Measurements from ENCODE around the gene PROCA1. TPM values are rescaled to one million over a fixed set of nuclear protein-coding genes. Genes with fewer than 3 reads are reported as not detected.

Gene PROCA1
- total and polyA plus RNA-seq, 9 of the 15 experiments (the other 6 are each of a cell fraction or from before 2014, with no cell fraction given): 0.78 to 16.2 (median 5.6) TPM

DNA sequence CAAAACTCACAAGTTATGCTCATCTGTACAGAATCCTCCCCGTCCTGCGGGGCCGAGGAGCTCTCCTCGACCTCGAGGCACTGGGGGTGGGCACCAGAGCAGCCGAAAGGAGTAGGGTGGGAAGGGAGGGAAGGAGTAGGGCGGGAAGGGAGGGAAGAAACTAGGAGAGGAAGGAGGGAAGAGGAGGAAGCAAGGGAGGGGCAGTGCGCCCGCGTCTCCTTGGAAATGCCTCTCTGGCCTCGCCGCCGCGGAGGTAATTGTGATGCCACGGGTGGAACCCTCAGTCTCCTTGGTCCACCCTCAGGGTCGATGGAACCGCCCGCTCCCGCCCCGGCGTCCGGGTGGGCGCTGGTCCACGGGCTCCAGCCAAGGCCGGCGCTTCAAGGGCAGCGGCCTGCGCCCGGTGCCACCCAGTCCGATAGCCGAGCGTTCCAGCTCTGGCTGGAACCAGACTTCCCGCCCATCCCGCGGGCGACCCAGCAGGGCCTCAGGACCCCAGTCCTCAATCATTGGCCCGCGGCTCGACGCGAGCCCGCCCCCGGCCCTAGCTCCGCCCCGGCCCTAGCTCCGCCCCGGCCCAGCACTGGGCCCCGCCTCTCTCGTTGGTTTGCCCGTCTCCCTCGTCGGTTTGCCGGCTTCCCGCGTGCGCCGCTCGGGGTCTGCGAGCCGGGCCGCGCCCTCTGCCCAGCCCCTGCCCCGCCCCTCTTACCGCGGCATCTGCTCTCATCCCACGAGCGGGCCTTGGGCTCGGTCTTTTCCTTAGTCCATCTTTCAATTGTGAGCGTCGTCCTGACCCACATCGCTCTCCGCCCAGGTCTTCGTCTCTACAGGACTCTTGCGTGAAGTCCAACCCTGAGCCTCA is 596 bp downstream of the PROCA1 start (continued):
- TF ChIP-seq CREB3 (tag; conservative IDR thresholded peaks at IDR 0.05; ENCODE audit: low read depth) (no peak), ZNF77 (CRISPR knock-in tag; IDR thresholded peaks at IDR 0.05) (no peak), TCF7 (IDR thresholded peaks at IDR 0.05; ENCODE audit: borderline replicate concordance) (no peak), TSHZ1 (CRISPR knock-in tag; IDR thresholded peaks at IDR 0.05) (no peak), NONO (IDR thresholded peaks at IDR 0.05; ENCODE audit: low read depth in 2 of 2, low read length in 1 of 2) (peak in 1 of 2 experiments; percentile 51; a peak in 2 of 4 replicates), ZNF668 (CRISPR knock-in tag; IDR thresholded peaks at IDR 0.05) (no peak), CHCHD3 (CRISPR knock-in tag; IDR thresholded peaks at IDR 0.05) (no peak), TOE1 (IDR thresholded peaks at IDR 0.05; ENCODE audit: borderline replicate concordance) (0 out of 2 replicates have a peak, but pooled peaks have one; percentile 21), TOE1 (CRISPR knock-in tag; IDR thresholded peaks at IDR 0.05; ENCODE audit: borderline replicate concordance, low read depth) (0 out of 2 replicates have a peak, but pooled peaks have one; percentile 67), SREBF1 (IDR thresholded peaks at IDR 0.05; ENCODE audit: borderline replicate concordance, low read depth, low read length) (no peak), MAX (CRISPR knock-in tag; IDR thresholded peaks at IDR 0.05) (peak; percentile 95), ELF1 (tag; IDR thresholded peaks at IDR 0.05) (no peak), PTRF (tag; IDR thresholded peaks at IDR 0.05) (no peak), ZBTB12 (CRISPR knock-in tag; IDR thresholded peaks at IDR 0.05) (no peak), TFAM (CRISPR knock-in tag; conservative IDR thresholded peaks at IDR 0.05) (no peak)
- TF ChIP-seq, protein P1, sequence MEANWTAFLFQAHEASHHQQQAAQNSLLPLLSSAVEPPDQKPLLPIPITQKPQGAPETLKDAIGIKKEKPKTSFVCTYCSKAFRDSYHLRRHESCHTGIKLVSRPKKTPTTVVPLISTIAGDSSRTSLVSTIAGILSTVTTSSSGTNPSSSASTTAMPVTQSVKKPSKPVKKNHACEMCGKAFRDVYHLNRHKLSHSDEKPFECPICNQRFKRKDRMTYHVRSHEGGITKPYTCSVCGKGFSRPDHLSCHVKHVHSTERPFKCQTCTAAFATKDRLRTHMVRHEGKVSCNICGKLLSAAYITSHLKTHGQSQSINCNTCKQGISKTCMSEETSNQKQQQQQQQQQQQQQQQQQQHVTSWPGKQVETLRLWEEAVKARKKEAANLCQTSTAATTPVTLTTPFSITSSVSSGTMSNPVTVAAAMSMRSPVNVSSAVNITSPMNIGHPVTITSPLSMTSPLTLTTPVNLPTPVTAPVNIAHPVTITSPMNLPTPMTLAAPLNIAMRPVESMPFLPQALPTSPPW (CRISPR knock-in tag; IDR thresholded peaks at IDR 0.05): peak; percentile 35
- TF ChIP-seq, protein P2, sequence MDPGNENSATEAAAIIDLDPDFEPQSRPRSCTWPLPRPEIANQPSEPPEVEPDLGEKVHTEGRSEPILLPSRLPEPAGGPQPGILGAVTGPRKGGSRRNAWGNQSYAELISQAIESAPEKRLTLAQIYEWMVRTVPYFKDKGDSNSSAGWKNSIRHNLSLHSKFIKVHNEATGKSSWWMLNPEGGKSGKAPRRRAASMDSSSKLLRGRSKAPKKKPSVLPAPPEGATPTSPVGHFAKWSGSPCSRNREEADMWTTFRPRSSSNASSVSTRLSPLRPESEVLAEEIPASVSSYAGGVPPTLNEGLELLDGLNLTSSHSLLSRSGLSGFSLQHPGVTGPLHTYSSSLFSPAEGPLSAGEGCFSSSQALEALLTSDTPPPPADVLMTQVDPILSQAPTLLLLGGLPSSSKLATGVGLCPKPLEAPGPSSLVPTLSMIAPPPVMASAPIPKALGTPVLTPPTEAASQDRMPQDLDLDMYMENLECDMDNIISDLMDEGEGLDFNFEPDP (CRISPR knock-in tag; IDR thresholded peaks at IDR 0.05): 0 out of 2 replicates have a peak, but pooled peaks have one; percentile 28
